ENCODE measurements around the gene ITSN2. TPM values are rescaled to one million over a fixed set of nuclear protein-coding genes. Genes with fewer than 3 reads are reported as not detected.
A peak's percentile ranks its signal among the peaks of the same experiment; 100 is the strongest.

The ITSN2 gene
- total and polyA plus RNA-seq, 2 of the 8 experiments (the other 6 are each of a cell fraction or from before 2014, with no cell fraction given), result 9.3 to 17.0 TPM

- H2BK12ac ChIP-seq (ENCODE audit: low read depth, low read length), result no peak overlapping the region
- peaks cover 0 to 2% (median 0%) of the 10 kb centered on the region in 4 experiments; a peak in 3 of 7 replicates for H3K27me3 ChIP-seq (replicated peaks in 1 of 4; ENCODE audit: control insufficient read depth in 3 of 4, extremely low read depth in 1 of 4, insufficient read depth in 3 of 4, low read length in 3 of 4)
- H3K4me2 ChIP-seq (ENCODE audit: insufficient read depth in 1 of 2, low read depth in 2 of 2, low read length in 2 of 2), result no peak overlapping the region
- no peak overlapping the region for H2BK20ac ChIP-seq (ENCODE audit: low read length)
- H3K9me3 ChIP-seq (ENCODE audit: insufficient read depth in 2 of 2, low read depth in 1 of 2, low read length in 1 of 2), result no peaks in the 10 kb centered on the region
- no peak overlapping the region for H4K8ac ChIP-seq (ENCODE audit: extremely low read depth, insufficient read depth, low read length)
- H2BK15ac ChIP-seq (ENCODE audit: low read length), result no peak overlapping the region
- H3K79me2 ChIP-seq (ENCODE audit: control insufficient read depth in 1 of 2, insufficient read depth in 2 of 2, low read length in 2 of 2), result no peaks in the 10 kb centered on the region
- H2BK120ac ChIP-seq (replicated peaks; ENCODE audit: low read depth, low read length), result no peak overlapping the region
- no peak for FAIRE-seq
- no peak overlapping the region for H3K27ac ChIP-seq (ENCODE audit: low read depth, low read length)
- no peak overlapping the region for H3K18ac ChIP-seq (ENCODE audit: extremely low read depth, low read length)
- POLR2A ChIA-PET (ENCODE audit: partially characterized antibody), result no interaction called here
- WGBS, 2 experiments (ENCODE audit: extremely low coverage in 1 of 2, insufficient coverage in 1 of 2, insufficient read length in 1 of 2, insufficient replicate concordance in 2 of 2, low coverage in 1 of 2, low lambda C conversion rate in 2 of 2, missing lambda C conversion rate in 1 of 2), result 89% methylated on average over 10 of the region's 10 CpGs; no CpG with 5 or more reads in 1 of the 2 experiments
- H3K4me3 ChIP-seq (ENCODE audit: extremely low read depth in 1 of 4, insufficient read depth in 2 of 4, low read depth in 3 of 4, low read length in 4 of 4), result no peak overlapping the region
- H2BK5ac ChIP-seq (ENCODE audit: low read depth, low read length), result no peak overlapping the region
- no peaks in the 10 kb centered on the region for H3K23me2 ChIP-seq (ENCODE audit: low read depth, low read length)
- CTCF ChIA-PET (ENCODE audit: partially characterized antibody), result interaction anchor here (1.2 kb wide), 1 partner anchor 22 kb away, joined by 3 read pairs; no protein-coding TSS in a partner anchor
- no peak overlapping the region for H4K5ac ChIP-seq (ENCODE audit: insufficient read length, low read depth, low read length)
- H2AFZ ChIP-seq (ENCODE audit: low read length), result no peak overlapping the region
- H4K20me1 ChIP-seq (replicated peaks in 1 of 2; ENCODE audit: control insufficient read depth in 1 of 2, insufficient read depth in 2 of 2, low read length in 2 of 2), result no peaks in the 10 kb centered on the region
- H2AK5ac ChIP-seq (ENCODE audit: low read depth, low read length), result no peak overlapping the region
- H3K36me3 ChIP-seq (ENCODE audit: control insufficient read depth in 2 of 4, insufficient read depth in 4 of 4, low read length in 3 of 4), result no peaks in the 10 kb centered on the region
- H3K14ac ChIP-seq (ENCODE audit: insufficient read length), result no peak overlapping the region
- no peak overlapping the region for H3K4ac ChIP-seq (replicated peaks; ENCODE audit: insufficient read length, low read depth, low read length)
- H4K91ac ChIP-seq (replicated peaks; ENCODE audit: insufficient read length, low read length), result no peak overlapping the region
- no peaks in the 10 kb centered on the region for H3K4me1 ChIP-seq (replicated peaks in 1 of 4; ENCODE audit: control insufficient read depth in 3 of 4, insufficient read depth in 4 of 4, low read length in 3 of 4)
- no peak overlapping the region for H3K23ac ChIP-seq (ENCODE audit: insufficient read length)
- peak in 1 of 2 experiments; percentile 43 for DNase-seq (ENCODE audit: low read depth in 1 of 2, low spot score in 2 of 2)
- H3K9ac ChIP-seq (replicated peaks in 1 of 4; ENCODE audit: extremely low read depth in 1 of 4, low read depth in 3 of 4, low read length in 3 of 4), result no peak overlapping the region
- no peaks in the 10 kb centered on the region for H3K79me1 ChIP-seq (ENCODE audit: low read depth, low read length)
- no peak overlapping the region for H3K56ac ChIP-seq (replicated peaks; ENCODE audit: insufficient read length, low read depth, low read length)
- TF ChIP-seq TAF1 (IDR thresholded peaks at IDR 0.05; ENCODE audit: low read depth, low read length), result no peak
- TF ChIP-seq RAD21 (IDR thresholded peaks at IDR 0.05 in 1 of 2, conservative IDR thresholded peaks at IDR 0.05 in 1 of 2; ENCODE audit: low read depth in 2 of 2, low read length in 2 of 2), result no peak
- TF ChIP-seq CBX5 (IDR thresholded peaks at IDR 0.05; ENCODE audit: low read depth, low read length), result no peak
- TF ChIP-seq USF2 (IDR thresholded peaks at IDR 0.05; ENCODE audit: low read length), result no peak
- TF ChIP-seq CREB1 (IDR thresholded peaks at IDR 0.05), result no peak
- TF ChIP-seq SP2 (IDR thresholded peaks at IDR 0.05; ENCODE audit: low read length), result no peak
- peak; percentile 85 for TF ChIP-seq MAX (IDR thresholded peaks at IDR 0.05)
- TF ChIP-seq E2F6 (IDR thresholded peaks at IDR 0.05), result peak; percentile 88
- peak in 1 of 3 experiments; percentile 1; a peak in 1 of 4 replicates for TF ChIP-seq CTCF (IDR thresholded peaks at IDR 0.05; ENCODE audit: control extremely low read depth in 1 of 3, insufficient read depth in 1 of 3, low read depth in 1 of 3, low read length in 3 of 3)
Observed at GRCh38 chr2:24189551-24189950, 170.8 kb downstream of the ITSN2 start.

All from H1 (cell line).